Kidney epithelial cell (primary cell): Measurements from ENCODE around the gene RRAS. TPM values are rescaled to one million over a fixed set of nuclear protein-coding genes. Genes with fewer than 3 reads are reported as not detected.

Experiments used
- DNase-seq: peaks from one replicate; pipeline ENCODE4 v3.0.0-alpha.2; 2010; ENCODE audit warnings: low read depth
- H3K27me3 ChIP-seq: 2 replicates; pipeline ENCODE4 v1.6.0; 2011; ENCODE audit warnings: low read length; ENCODE audit not compliant: control insufficient read depth, insufficient read depth
- H3K36me3 ChIP-seq: 2 replicates; pipeline ENCODE4 v1.5.1; 2011; ENCODE audit warnings: low read length; ENCODE audit not compliant: control insufficient read depth, insufficient read depth
- H3K4me3 ChIP-seq: 2 replicates; pipeline ENCODE4 v1.5.1; 2011; ENCODE audit warnings: low read depth, mild to moderate bottlenecking, control low read depth, low read length
- total RNA-seq: library from RNA; depleted of rRNA; stranded (reverse); fragments of >200 nt; gene quantifications from 2 replicates; pipeline ENCODE4 v1.2.3, GENCODE V29; 2015
- TF ChIP-seq, protein P1 (sequence below): IDR thresholded peaks from 2 replicates; pipeline ENCODE4 v1.5.1; 2011; ENCODE audit warnings: mild to moderate bottlenecking, moderate library complexity, low read length, control low read depth, inconsistent platforms; ENCODE audit not compliant: insufficient read depth, poor library complexity, severe bottlenecking

RRAS gene
- total RNA-seq, 1 donor from 2014 or later: 32.8 TPM

GRCh38 chr19:49658139-49658517 lies 18.2 kb upstream of the RRAS start:
- Histone ChIP-seq H3K36me3 (peaks cover 7% of the 10 kb centered on the region), H3K27me3 (no peaks in the 10 kb centered on the region), H3K4me3 (no peak overlapping the region)
- no peak for DNase-seq
- TF ChIP-seq, protein P1, sequence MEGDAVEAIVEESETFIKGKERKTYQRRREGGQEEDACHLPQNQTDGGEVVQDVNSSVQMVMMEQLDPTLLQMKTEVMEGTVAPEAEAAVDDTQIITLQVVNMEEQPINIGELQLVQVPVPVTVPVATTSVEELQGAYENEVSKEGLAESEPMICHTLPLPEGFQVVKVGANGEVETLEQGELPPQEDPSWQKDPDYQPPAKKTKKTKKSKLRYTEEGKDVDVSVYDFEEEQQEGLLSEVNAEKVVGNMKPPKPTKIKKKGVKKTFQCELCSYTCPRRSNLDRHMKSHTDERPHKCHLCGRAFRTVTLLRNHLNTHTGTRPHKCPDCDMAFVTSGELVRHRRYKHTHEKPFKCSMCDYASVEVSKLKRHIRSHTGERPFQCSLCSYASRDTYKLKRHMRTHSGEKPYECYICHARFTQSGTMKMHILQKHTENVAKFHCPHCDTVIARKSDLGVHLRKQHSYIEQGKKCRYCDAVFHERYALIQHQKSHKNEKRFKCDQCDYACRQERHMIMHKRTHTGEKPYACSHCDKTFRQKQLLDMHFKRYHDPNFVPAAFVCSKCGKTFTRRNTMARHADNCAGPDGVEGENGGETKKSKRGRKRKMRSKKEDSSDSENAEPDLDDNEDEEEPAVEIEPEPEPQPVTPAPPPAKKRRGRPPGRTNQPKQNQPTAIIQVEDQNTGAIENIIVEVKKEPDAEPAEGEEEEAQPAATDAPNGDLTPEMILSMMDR: no peak

DNA sequence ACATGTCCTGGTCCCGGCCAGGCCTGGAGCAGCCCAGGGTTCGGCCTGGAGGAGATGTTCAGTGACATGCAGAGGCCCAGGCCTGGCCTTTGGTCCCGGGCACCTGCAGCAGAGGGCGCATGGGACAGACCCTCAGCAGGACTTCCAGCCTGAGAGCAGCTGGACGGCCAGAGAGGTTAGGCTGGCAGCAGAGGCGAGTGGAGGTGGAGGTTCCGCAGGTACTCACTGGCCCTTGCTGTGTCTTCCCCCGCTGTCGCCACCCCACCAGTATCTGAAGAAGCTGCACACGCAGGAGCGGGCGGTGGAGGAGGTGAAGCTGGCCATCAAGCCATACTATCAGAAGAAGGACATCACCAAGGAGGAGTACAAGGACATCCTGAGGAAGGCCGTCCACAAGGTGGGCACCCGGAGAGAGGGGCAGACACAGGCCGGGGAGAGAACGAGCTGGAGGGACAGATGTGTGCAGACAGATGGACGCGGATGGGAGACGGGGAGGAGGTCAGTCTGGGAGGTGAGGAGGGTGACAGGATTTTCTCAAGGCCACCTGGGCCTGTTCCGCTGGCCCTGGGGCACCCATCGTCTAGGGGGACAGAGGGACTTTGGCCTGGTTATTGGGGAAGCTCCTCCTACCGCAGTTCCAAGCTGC lies 17.7 kb upstream of the RRAS start:
- DNase-seq: no peak

GRCh38 chr19:49656456-49657109 lies 16.6 kb upstream of the RRAS start:
- TF ChIP-seq, protein P1: no peak
- Histone ChIP-seq H3K4me3 (no peak overlapping the region), H3K36me3 (peaks cover 7% of the 10 kb centered on the region), H3K27me3 (no peaks in the 10 kb centered on the region)
- no peak for DNase-seq

More for the DNA sequence above, 17.7 kb upstream of the RRAS start:
- Histone ChIP-seq H3K36me3 (peaks cover 7% of the 10 kb centered on the region), H3K4me3 (no peak overlapping the region), H3K27me3 (no peaks in the 10 kb centered on the region)
- TF ChIP-seq, protein P1: no peak

DNA sequence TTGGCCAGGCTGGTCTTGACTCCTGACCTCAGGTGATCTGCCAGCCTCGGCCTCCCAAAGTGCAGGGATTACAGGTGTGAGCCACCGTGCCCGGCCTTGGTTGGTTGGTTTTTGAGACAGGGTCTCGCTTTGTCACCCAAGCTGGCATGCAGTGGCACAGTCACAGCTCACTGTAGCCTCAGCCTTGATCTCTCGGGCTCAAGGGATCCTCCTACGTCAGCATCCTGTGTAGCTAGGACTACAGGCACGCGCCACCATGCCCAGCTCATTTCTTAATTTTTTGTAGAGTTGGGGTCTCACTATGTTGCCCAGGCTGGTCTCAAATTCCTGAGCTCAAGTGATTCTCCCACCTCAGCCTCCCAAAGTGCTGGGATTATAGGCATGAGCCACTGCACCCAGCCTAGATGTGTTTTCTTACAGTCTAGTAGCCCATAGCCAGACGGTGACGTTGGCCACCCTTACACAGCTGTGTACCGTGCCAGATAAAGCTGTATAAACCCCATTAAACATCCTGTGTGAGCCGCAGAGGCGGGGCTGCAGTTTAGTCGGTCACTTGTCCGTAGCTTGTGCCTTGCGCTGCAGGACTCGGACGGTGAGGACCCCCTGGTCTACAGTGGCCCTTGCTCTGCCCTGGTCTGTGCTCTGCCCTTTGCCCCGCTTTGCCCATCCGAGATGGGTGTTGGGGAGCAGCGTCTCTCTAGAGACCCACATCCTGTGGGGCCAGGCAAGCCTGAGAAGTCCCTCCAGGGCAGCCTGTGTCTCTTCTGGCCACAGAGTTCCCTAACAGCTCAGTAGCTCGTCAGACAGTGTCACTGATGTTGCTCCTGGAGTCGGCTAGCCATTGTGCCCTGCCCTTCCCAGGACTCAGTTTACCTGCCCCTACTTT lies 15.9 kb upstream of the RRAS start:
- DNase-seq: no peak
- Histone ChIP-seq H3K4me3 (no peak overlapping the region), H3K36me3 (peaks cover 7% of the 10 kb centered on the region), H3K27me3 (no peaks in the 10 kb centered on the region)
- TF ChIP-seq, protein P1: no peak

DNA sequence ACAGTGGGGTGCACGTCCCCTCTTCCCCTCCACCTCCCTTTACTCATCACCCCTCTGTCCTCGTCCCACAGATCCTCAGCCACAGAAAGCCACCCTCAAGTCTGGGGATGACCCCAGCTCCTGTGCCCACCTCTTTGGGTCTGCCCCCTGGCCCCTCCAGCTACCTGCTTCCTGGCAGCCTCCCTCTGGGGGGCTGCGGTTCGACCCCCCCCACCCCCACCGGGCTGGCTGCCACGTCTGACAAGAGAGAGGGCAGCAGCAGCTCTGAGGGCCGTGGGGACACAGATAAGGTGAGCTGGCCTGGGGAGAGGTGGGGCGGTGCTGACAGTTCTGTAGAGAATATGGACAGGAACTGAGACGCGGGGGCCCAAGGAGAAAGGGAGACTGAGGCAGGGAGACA lies 14.6 kb upstream of the RRAS start:
- H3K36me3 ChIP-seq: peaks cover 6% of the 10 kb centered on the region
- TF ChIP-seq, protein P1: no peak
- no peak for DNase-seq
- H3K27me3 ChIP-seq: no peaks in the 10 kb centered on the region
- H3K4me3 ChIP-seq: no peak overlapping the region
